GM19455 (cell line): ENCODE data around the gene ZSWIM6.

Experiments
- ATAC-seq: cut with Tn5 transposase; IDR thresholded peaks from one replicate; pipeline ENCODE4 v1.9.1; 2021; ENCODE audit not compliant: unreplicated experiment

ZSWIM6 gene

GRCh38 chr5:61526207-61526519 lies 194.1 kb downstream of the ZSWIM6 start:
- ATAC-seq = no peak

- no peak for ATAC-seq
Observed at GRCh38 chr5:61532983-61533382, 200.9 kb downstream of the ZSWIM6 start.

GRCh38 chr5:61534481-61535267 lies 202.6 kb downstream of the ZSWIM6 start:
- ATAC-seq = peak; percentile 84

GRCh38 chr5:61535828-61536227 lies 203.8 kb downstream of the ZSWIM6 start:
- ATAC-seq = no peak

- ATAC-seq = no peak
Observed at GRCh38 chr5:61536922-61537321, 204.9 kb downstream of the ZSWIM6 start.

GRCh38 chr5:61538722-61539501 lies 206.9 kb downstream of the ZSWIM6 start:
- ATAC-seq = no peak

GRCh38 chr5:61549530-61549929 lies 217.5 kb downstream of the ZSWIM6 start:
- ATAC-seq = no peak

- no peak for ATAC-seq
Observed at GRCh38 chr5:61551637-61552313, 219.7 kb downstream of the ZSWIM6 start.

GRCh38 chr5:61559146-61559545 lies 227.1 kb downstream of the ZSWIM6 start:
- ATAC-seq = no peak

- ATAC-seq = no peak
Observed at GRCh38 chr5:61559722-61560121, 227.7 kb downstream of the ZSWIM6 start.

GRCh38 chr5:61563401-61563800 lies 231.3 kb downstream of the ZSWIM6 start:
- no peak for ATAC-seq

GRCh38 chr5:61567337-61567736 lies 235.3 kb downstream of the ZSWIM6 start:
- no peak for ATAC-seq

GRCh38 chr5:61569353-61569752 lies 237.3 kb downstream of the ZSWIM6 start:
- ATAC-seq = no peak

GRCh38 chr5:61570767-61571166 lies 238.7 kb downstream of the ZSWIM6 start:
- ATAC-seq = no peak

GRCh38 chr5:61572959-61573358 lies 240.9 kb downstream of the ZSWIM6 start:
- no peak for ATAC-seq

- no peak for ATAC-seq
Observed at GRCh38 chr5:61575103-61575502, 243.0 kb downstream of the ZSWIM6 start.

- no peak for ATAC-seq
Observed at GRCh38 chr5:61575581-61575980, 243.5 kb downstream of the ZSWIM6 start.

GRCh38 chr5:61576556-61576955 lies 244.5 kb downstream of the ZSWIM6 start:
- ATAC-seq = no peak

- ATAC-seq = no peak
Observed at GRCh38 chr5:61578858-61579503, 246.9 kb downstream of the ZSWIM6 start.

- ATAC-seq = no peak
Observed at GRCh38 chr5:61582205-61582820, 250.3 kb downstream of the ZSWIM6 start.

GRCh38 chr5:61582887-61583286 lies 250.8 kb downstream of the ZSWIM6 start:
- ATAC-seq = no peak
